Endothelial cell of umbilical vein (primary cell): ENCODE measurements around the gene PCGF1. TPM values are rescaled to one million over a fixed set of nuclear protein-coding genes. Genes with fewer than 3 reads are reported as not detected.

Source experiments
- BruUV-seq: library from RNA; stranded (reverse); fragments of 400-500 nt; replicated peaks from 2 replicates; lab custom pipeline; 2021; lab: Mats Ljungman, UMichigan
- CTCF ChIA-PET: fragments of 300-600, 350-600 bp; sonication (Branson Sonifier 250); formaldehyde crosslinking; loops from one replicate; lab custom pipeline; 2021; ENCODE audit warnings: antibody characterized with exemption, inconsistent platforms; lab: Charles Lee
- POLR2A ChIA-PET: fragments of 300-600, 350-600 bp; sonication (Branson Sonifier 250); formaldehyde crosslinking; loops from one replicate; lab custom pipeline; 2021; ENCODE audit warnings: antibody characterized with exemption, inconsistent platforms; lab: Charles Lee
- DNase-seq: peaks from one replicate; pipeline ENCODE4 v3.0.0-alpha.2; 2011; ENCODE audit warnings: low read depth, low spot score
- FAIRE-seq: peaks from 2 replicates; lab custom pipeline; 2011; peaks lifted over from hg19 to GRCh38; lab: Jason Lieb, UNC
- H2AFZ ChIP-seq: 2 replicates; pipeline ENCODE4 v1.6.0; 2012; ENCODE audit warnings: low read depth, low read length, control low read depth, inconsistent platforms
- H3K27ac ChIP-seq: 2 replicates; pipeline ENCODE4 v1.5.1; 2011; ENCODE audit warnings: low read depth, mild to moderate bottlenecking, control low read depth, low read length, moderate library complexity; ENCODE audit not compliant: insufficient read depth
- H3K27me3 ChIP-seq, 2 experiments: 2 replicates each; pipeline versions ENCODE4 v1.6.0 to v1.6.1; 2011; ENCODE audit warnings: low read length in 2 of 2, mixed read lengths in 1 of 2; ENCODE audit not compliant: control insufficient read depth in 2 of 2, insufficient read depth in 2 of 2
- H3K36me3 ChIP-seq, 2 experiments: 2 replicates in 1 of 2; 3 replicates in 1 of 2; pipeline ENCODE4 v1.5.1; 2011; ENCODE audit warnings: low read length in 2 of 2, mild to moderate bottlenecking in 1 of 2, moderate library complexity in 1 of 2; ENCODE audit not compliant: control insufficient read depth in 2 of 2, insufficient read depth in 2 of 2; ENCODE audit errors: extremely low read depth in 1 of 2
- H3K4me1 ChIP-seq: 3 replicates; pipeline ENCODE4 v1.5.1; 2011; ENCODE audit warnings: mild to moderate bottlenecking, low read length; ENCODE audit not compliant: control insufficient read depth, insufficient read depth; ENCODE audit errors: extremely low read depth
- H3K4me2 ChIP-seq: 2 replicates; pipeline ENCODE4 v1.6.1; 2011; ENCODE audit warnings: low read length, control low read depth, mixed read lengths; ENCODE audit not compliant: insufficient read depth
- H3K4me3 ChIP-seq, 3 experiments: fragments of 200-600 bp in 1 of 3; sonication (generic), shearing (Covaris generic) in 1 of 3; replicated peaks in 1 of 3; 2 replicates each; pipeline ENCODE4 v1.5.1; 2011 to 2016; ENCODE audit warnings: control low read depth in 3 of 3, low read length in 3 of 3, mild to moderate bottlenecking in 2 of 3, inconsistent platforms in 1 of 3, low read depth in 1 of 3, moderate library complexity in 1 of 3; ENCODE audit not compliant: insufficient read depth in 1 of 3
- H3K79me2 ChIP-seq: 2 replicates; pipeline ENCODE4 v1.6.0; 2012; ENCODE audit warnings: low read length, inconsistent platforms; ENCODE audit not compliant: control insufficient read depth, insufficient read depth
- H3K9ac ChIP-seq: replicated peaks from 2 replicates; pipeline ENCODE3; 2011; ENCODE audit warnings: low read length, control low read depth; ENCODE audit not compliant: insufficient read depth; ENCODE audit errors: extremely low read depth
- H3K9me1 ChIP-seq: replicated peaks from 3 replicates; pipeline ENCODE4 v1.6.0; 2011; ENCODE audit warnings: mild to moderate bottlenecking, low read length; ENCODE audit not compliant: control insufficient read depth, insufficient read depth; ENCODE audit errors: extremely low read depth
- H3K9me3 ChIP-seq: replicated peaks from 2 replicates; pipeline ENCODE4 v1.5.1; 2012; ENCODE audit warnings: low read length, inconsistent platforms; ENCODE audit not compliant: control insufficient read depth, insufficient read depth
- H4K20me1 ChIP-seq: replicated peaks from 2 replicates; pipeline ENCODE3; 2011; ENCODE audit warnings: mild to moderate bottlenecking, low read length; ENCODE audit not compliant: control insufficient read depth, insufficient read depth; ENCODE audit errors: extremely low read depth
- EZH2 ChIP-seq: IDR thresholded peaks from 2 replicates; pipeline ENCODE4 v1.6.1; 2012; ENCODE audit warnings: borderline replicate concordance, low read depth, mild to moderate bottlenecking, moderate library complexity, low read length, inconsistent platforms; ENCODE audit not compliant: severe bottlenecking
- FOS ChIP-seq: IDR thresholded peaks from 2 replicates; pipeline ENCODE4 v1.6.1; 2011; ENCODE audit warnings: mild to moderate bottlenecking, low read length, moderate library complexity, borderline replicate concordance; ENCODE audit not compliant: insufficient read depth
- GATA2 ChIP-seq: IDR thresholded peaks from 2 replicates; pipeline ENCODE4 v1.7.0; 2011; ENCODE audit warnings: low read depth, mild to moderate bottlenecking, moderate library complexity, mixed read lengths, low read length; ENCODE audit not compliant: insufficient read length, insufficient read depth
- JUN ChIP-seq: IDR thresholded peaks from 2 replicates; pipeline ENCODE4 v1.6.1; 2011; ENCODE audit warnings: borderline replicate concordance, low read depth; ENCODE audit not compliant: insufficient read length, insufficient read depth
- MYC ChIP-seq: IDR thresholded peaks from one replicate; pipeline ENCODE4 v1.6.1; 2011; ENCODE audit warnings: mild to moderate bottlenecking, low read depth, low read length
- POLR2A ChIP-seq: IDR thresholded peaks from 2 replicates; pipeline ENCODE4 v1.6.1; 2012; ENCODE audit warnings: low read depth, mild to moderate bottlenecking, control low read depth, low read length
- POLR2AphosphoS5 ChIP-seq: IDR thresholded peaks from 2 replicates; pipeline ENCODE4 v1.6.1; 2012; ENCODE audit warnings: low read depth, mild to moderate bottlenecking, control low read depth, low read length, moderate library complexity; ENCODE audit not compliant: insufficient read depth
- dilution Hi-C: fragments of 300-500 bp; cut with MboI; formaldehyde crosslinking; loops from one replicate; pipeline ENCODE4 v1.15.0; 2019; ENCODE audit warnings: low sequenced_read_pairs; ENCODE audit not compliant: extremely low pct_ligation_motif_present
- intact Hi-C: fragments of 100-400 bp; cut with micrococcal nuclease; formaldehyde crosslinking; loops from one replicate; pipeline ENCODE4 v1.10.0; 2022
- polyA plus RNA-seq, 4 experiments: library from polyadenylated mRNA; depleted of rRNA in 3 of 4; stranded (reverse) in 3 of 4; unstranded in 1 of 4; fragments of >200 nt; gene quantifications; 2 replicates each; pipeline versions ENCODE4 v1.2.1 to v1.2.3, GENCODE V29; 2011 to 2012; ENCODE audit warnings: missing spikeins in 1 of 4
- total RNA-seq: library from RNA; stranded (reverse); gene quantifications from 2 replicates; pipeline ENCODE4 v1.2.3, GENCODE V29; 2021
- TF ChIP-seq, protein P1 (sequence below), 2 donors: IDR thresholded peaks; 1 replicate in 1 of 2; 2 replicates in 1 of 2; pipeline ENCODE4 v1.5.1; 2011; ENCODE audit warnings: low read length in 2 of 2, mild to moderate bottlenecking in 2 of 2, moderate library complexity in 2 of 2, control low read depth in 1 of 2, inconsistent platforms in 1 of 2, low read depth in 1 of 2; ENCODE audit not compliant: insufficient read depth in 1 of 2; ENCODE audit errors: extremely low read depth in 1 of 2
- TF ChIP-seq, protein P2 (sequence below): IDR thresholded peaks from 2 replicates; pipeline ENCODE4 v1.6.1; 2011; ENCODE audit not compliant: insufficient read depth, insufficient read length

The PCGF1 gene
- total and polyA plus RNA-seq, 2 donors (not counting 3 experiments of a cell fraction or from before 2014, with no cell fraction given), result 17.4 to 19.2 TPM

GRCh38 chr2:74489906-74490305 is 17.6 kb downstream of the PCGF1 start:
- H3K79me2 ChIP-seq, result no peaks in the 10 kb centered on the region
- no peak overlapping the region for H3K27ac ChIP-seq
- H3K9me3 ChIP-seq, result no peaks in the 10 kb centered on the region
- intact Hi-C loops (no loop called here), dilution Hi-C loops (no loop called here)
- H3K4me3 ChIP-seq, result no peak overlapping the region
- DNase-seq (no peak), FAIRE-seq (no peak)
- no TSS peak for BruUV-seq
- ChIA-PET POLR2A (no interaction called here), CTCF (interaction anchor here (0.9 to 2.1 kb wide), 3 partner anchors 8 to 42 kb away, joined by 3 to 8 read pairs (median 3); no protein-coding TSS in a partner anchor)
- H3K9me1 ChIP-seq, result no peaks in the 10 kb centered on the region
- no peak overlapping the region for H3K9ac ChIP-seq
- H3K27me3 ChIP-seq, result no peaks in the 10 kb centered on the region
- no peak for TF ChIP-seq EZH2
- no peak for TF ChIP-seq POLR2AphosphoS5
- TF ChIP-seq POLR2A, result no peak
- TF ChIP-seq FOS, result no peak
- TF ChIP-seq MYC, result no peak
- no peak overlapping the region for H2AFZ ChIP-seq
- peaks cover 3 to 14% of the 10 kb centered on the region in 2 experiments for H3K36me3 ChIP-seq
- H4K20me1 ChIP-seq, result no peaks in the 10 kb centered on the region
- H3K4me2 ChIP-seq, result no peak overlapping the region
- H3K4me1 ChIP-seq, result peaks cover 5% of the 10 kb centered on the region

- Histone ChIP-seq H3K36me3 (peaks cover 3 to 14% of the 10 kb centered on the region in 2 experiments), H3K4me2 (no peak overlapping the region), H3K4me3 (no peak overlapping the region), H4K20me1 (no peaks in the 10 kb centered on the region), H3K9me1 (no peaks in the 10 kb centered on the region), H3K79me2 (no peaks in the 10 kb centered on the region), H3K9me3 (no peaks in the 10 kb centered on the region), H3K27me3 (no peaks in the 10 kb centered on the region), H3K4me1 (peaks cover 4% of the 10 kb centered on the region), H3K27ac (no peak overlapping the region), H2AFZ (no peak overlapping the region), H3K9ac (no peak overlapping the region)
- ChIA-PET POLR2A (no interaction called here), CTCF (interaction anchor here (0.9 to 2.1 kb wide), 2 partner anchors 9 to 43 kb away, joined by 3 to 8 read pairs; no protein-coding TSS in a partner anchor)
- DNase-seq, result no peak
- no peak for FAIRE-seq
- TF ChIP-seq JUN (no peak), EZH2 (no peak), POLR2AphosphoS5 (no peak), FOS (no peak), POLR2A (no peak), GATA2 (no peak), MYC (no peak)
- TF ChIP-seq, protein P1, sequence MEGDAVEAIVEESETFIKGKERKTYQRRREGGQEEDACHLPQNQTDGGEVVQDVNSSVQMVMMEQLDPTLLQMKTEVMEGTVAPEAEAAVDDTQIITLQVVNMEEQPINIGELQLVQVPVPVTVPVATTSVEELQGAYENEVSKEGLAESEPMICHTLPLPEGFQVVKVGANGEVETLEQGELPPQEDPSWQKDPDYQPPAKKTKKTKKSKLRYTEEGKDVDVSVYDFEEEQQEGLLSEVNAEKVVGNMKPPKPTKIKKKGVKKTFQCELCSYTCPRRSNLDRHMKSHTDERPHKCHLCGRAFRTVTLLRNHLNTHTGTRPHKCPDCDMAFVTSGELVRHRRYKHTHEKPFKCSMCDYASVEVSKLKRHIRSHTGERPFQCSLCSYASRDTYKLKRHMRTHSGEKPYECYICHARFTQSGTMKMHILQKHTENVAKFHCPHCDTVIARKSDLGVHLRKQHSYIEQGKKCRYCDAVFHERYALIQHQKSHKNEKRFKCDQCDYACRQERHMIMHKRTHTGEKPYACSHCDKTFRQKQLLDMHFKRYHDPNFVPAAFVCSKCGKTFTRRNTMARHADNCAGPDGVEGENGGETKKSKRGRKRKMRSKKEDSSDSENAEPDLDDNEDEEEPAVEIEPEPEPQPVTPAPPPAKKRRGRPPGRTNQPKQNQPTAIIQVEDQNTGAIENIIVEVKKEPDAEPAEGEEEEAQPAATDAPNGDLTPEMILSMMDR (IDR thresholded peaks at IDR 0.05; ENCODE audit: extremely low read depth in 1 of 2, insufficient read depth in 1 of 2, low read depth in 1 of 2, low read length in 2 of 2), result no peak
- TF ChIP-seq, protein P2, sequence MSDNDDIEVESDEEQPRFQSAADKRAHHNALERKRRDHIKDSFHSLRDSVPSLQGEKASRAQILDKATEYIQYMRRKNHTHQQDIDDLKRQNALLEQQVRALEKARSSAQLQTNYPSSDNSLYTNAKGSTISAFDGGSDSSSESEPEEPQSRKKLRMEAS, result no peak
- BruUV-seq, result no TSS peak
- dilution Hi-C loops (no loop called here), intact Hi-C loops (no loop called here)
These were observed 18.6 kb downstream of the PCGF1 start for GRCh38 chr2:74488643-74489481.
